ENCODE results near the gene GPR142.

GRCh38 chr17:74337834-74338500 lies 29.3 kb upstream of the GPR142 start:
- TF ChIP-seq CTCF (IDR thresholded peaks at IDR 0.05): no peak
- no peak for TF ChIP-seq POLR2A (IDR thresholded peaks at IDR 0.05)
- no peak for TF ChIP-seq EP300 (IDR thresholded peaks at IDR 0.05)
- no peak for TF ChIP-seq POLR2AphosphoS5 (IDR thresholded peaks at IDR 0.05)

Data from stomach (tissue), 4 donors.